OCI-LY7 (cell line): ENCODE data around the gene SKIC3.

Experiments
- CTCF ChIP-seq: fragments of 200-600 bp; sonication (generic); conservative IDR thresholded peaks from 2 replicates; pipeline ENCODE4 v1.5.1; 2014; ENCODE audit warnings: mild to moderate bottlenecking, antibody characterized with exemption, low read length, moderate library complexity, mixed read lengths
- EZH2phosphoT487 ChIP-seq: fragments of 200-600 bp; sonication (generic); IDR thresholded peaks from 2 replicates; pipeline ENCODE4 v1.6.1; 2018; ENCODE audit warnings: low read depth, borderline replicate concordance, mild to moderate bottlenecking, mixed run types, antibody characterized with exemption, low read length, moderate library complexity, mixed read lengths

- no peak for TF ChIP-seq CTCF
- TF ChIP-seq EZH2phosphoT487 = no peak
Measured at GRCh38 chr5:95562282-95562681, 7.5 kb upstream of the SKIC3 start.
